Measurements from ENCODE around the gene FOXP3.

GRCh38 chrX:49204017-49204416 lies 60.5 kb downstream of the FOXP3 start:
- TF ChIP-seq JUND (IDR thresholded peaks at IDR 0.05; ENCODE audit: low read length): no peak
- TF ChIP-seq, protein P1, sequence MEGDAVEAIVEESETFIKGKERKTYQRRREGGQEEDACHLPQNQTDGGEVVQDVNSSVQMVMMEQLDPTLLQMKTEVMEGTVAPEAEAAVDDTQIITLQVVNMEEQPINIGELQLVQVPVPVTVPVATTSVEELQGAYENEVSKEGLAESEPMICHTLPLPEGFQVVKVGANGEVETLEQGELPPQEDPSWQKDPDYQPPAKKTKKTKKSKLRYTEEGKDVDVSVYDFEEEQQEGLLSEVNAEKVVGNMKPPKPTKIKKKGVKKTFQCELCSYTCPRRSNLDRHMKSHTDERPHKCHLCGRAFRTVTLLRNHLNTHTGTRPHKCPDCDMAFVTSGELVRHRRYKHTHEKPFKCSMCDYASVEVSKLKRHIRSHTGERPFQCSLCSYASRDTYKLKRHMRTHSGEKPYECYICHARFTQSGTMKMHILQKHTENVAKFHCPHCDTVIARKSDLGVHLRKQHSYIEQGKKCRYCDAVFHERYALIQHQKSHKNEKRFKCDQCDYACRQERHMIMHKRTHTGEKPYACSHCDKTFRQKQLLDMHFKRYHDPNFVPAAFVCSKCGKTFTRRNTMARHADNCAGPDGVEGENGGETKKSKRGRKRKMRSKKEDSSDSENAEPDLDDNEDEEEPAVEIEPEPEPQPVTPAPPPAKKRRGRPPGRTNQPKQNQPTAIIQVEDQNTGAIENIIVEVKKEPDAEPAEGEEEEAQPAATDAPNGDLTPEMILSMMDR (IDR thresholded peaks at IDR 0.05; ENCODE audit: control extremely low read depth in 1 of 3, insufficient read depth in 1 of 3, low read depth in 1 of 3, low read length in 3 of 3): no peak
- no peak for TF ChIP-seq HDAC2 (IDR thresholded peaks at IDR 0.05; ENCODE audit: borderline replicate concordance in 1 of 2, low read depth in 2 of 2, low read length in 2 of 2)
- TF ChIP-seq EZH2 (IDR thresholded peaks at IDR 0.05; ENCODE audit: low read depth, low read length, severe bottlenecking): no peak

All from H1 (cell line).